GM12878 (cell line): ENCODE results near the gene FKBP1B. TPM values are rescaled to one million over a fixed set of nuclear protein-coding genes. Genes with fewer than 3 reads are reported as not detected.

Source experiments
- ATAC-seq: fragments of 200-7000 bp; cut with Tn5 transposase; 3 replicates; pipeline ENCODE4 v1.9.1; 2020; ENCODE audit warnings: mild to moderate bottlenecking, moderate library complexity
- BruUV-seq: library from RNA; stranded (reverse); fragments of 400-500 nt; replicated peaks from 2 replicates; lab custom pipeline; 2021; lab: Mats Ljungman, UMichigan
- CTCF ChIA-PET: fragments of 300-600 bp; sonication (Branson Sonifier 250); formaldehyde crosslinking; extraction: SDS; loops from one replicate; lab custom pipeline; 2021; ENCODE audit warnings: inconsistent platforms; lab: Yijun Ruan, JAX
- POLR2A ChIA-PET: fragments of 350-600 bp; formaldehyde crosslinking; extraction: SDS; loops from one replicate; lab custom pipeline; 2021; ENCODE audit warnings: inconsistent platforms; lab: Charles Lee
- RAD21 ChIA-PET: fragments of 300-600 bp; sonication (Branson Sonifier 250); formaldehyde crosslinking; loops from one replicate; lab custom pipeline; 2023; ENCODE audit warnings: antibody characterized with exemption; ENCODE audit not compliant: unreplicated experiment; lab: Charles Lee
- SMC1A ChIA-PET: fragments of 300-600 bp; sonication (Branson Sonifier 250); formaldehyde crosslinking; loops from one replicate; lab custom pipeline; 2023; ENCODE audit not compliant: unreplicated experiment, uncharacterized antibody; lab: Charles Lee
- DNase-seq: peaks from one replicate; pipeline ENCODE4 v3.0.0-alpha.2; 2011; ENCODE audit warnings: low read depth, low spot score
- FAIRE-seq: peaks from 3 replicates; lab custom pipeline; 2011; peaks lifted over from hg19 to GRCh38; lab: Jason Lieb, UNC
- H2AFZ ChIP-seq: 2 replicates; pipeline ENCODE4 v1.6.0; 2011; ENCODE audit warnings: low read depth, low read length, control low read depth; ENCODE audit not compliant: control insufficient read depth
- H3K27ac ChIP-seq: 2 replicates; pipeline ENCODE4 v1.5.1; 2011; ENCODE audit warnings: control low read depth; ENCODE audit not compliant: control insufficient read depth, insufficient read depth
- H3K27me3 ChIP-seq, 2 experiments: replicated peaks in 1 of 2; 2 replicates each; pipeline versions ENCODE4 v1.6.0 to v1.6.1; 2011; ENCODE audit warnings: low read length in 1 of 2; ENCODE audit not compliant: control insufficient read depth in 2 of 2, insufficient read depth in 2 of 2
- H3K36me3 ChIP-seq, 2 experiments: 2 replicates each; pipeline ENCODE4 v1.5.1; 2011; ENCODE audit warnings: low read length in 1 of 2; ENCODE audit not compliant: control insufficient read depth in 2 of 2, insufficient read depth in 2 of 2
- H3K4me1 ChIP-seq: 2 replicates; pipeline ENCODE4 v1.6.1; 2011; ENCODE audit warnings: mild to moderate bottlenecking, low read length, moderate library complexity, mixed read lengths; ENCODE audit not compliant: control insufficient read depth, insufficient read depth
- H3K4me2 ChIP-seq: 2 replicates; pipeline ENCODE4 v1.6.0; 2011; ENCODE audit warnings: control low read depth; ENCODE audit not compliant: control insufficient read depth, insufficient read depth
- H3K4me3 ChIP-seq: fragments of 200-600 bp; sonication (generic); 2 replicates; pipeline ENCODE4 v1.5.1; 2016
- H3K79me2 ChIP-seq: 2 replicates; pipeline ENCODE4 v1.6.0; 2011; ENCODE audit warnings: low read length; ENCODE audit not compliant: control insufficient read depth, insufficient read depth
- H3K9ac ChIP-seq: 2 replicates; pipeline ENCODE4 v1.8.0; 2011; ENCODE audit warnings: low read length, control low read depth, mixed read lengths; ENCODE audit not compliant: control insufficient read depth, insufficient read depth
- H3K9me3 ChIP-seq: replicated peaks from 3 replicates; pipeline ENCODE4 v1.5.1; 2011; ENCODE audit warnings: mild to moderate bottlenecking, low read length; ENCODE audit not compliant: control insufficient read depth, insufficient read depth
- H4K20me1 ChIP-seq: 2 replicates; pipeline ENCODE4 v1.6.0; 2011; ENCODE audit not compliant: control insufficient read depth, insufficient read depth
- GABPA ChIP-seq: IDR thresholded peaks from 2 replicates; pipeline ENCODE4 v1.6.1; 2014; ENCODE audit warnings: antibody characterized with exemption, low read depth, mild to moderate bottlenecking, inconsistent platforms
- HDAC6 ChIP-seq: fragments of 200-600 bp; sonication (generic); IDR thresholded peaks from one replicate; pipeline ENCODE4 v1.8.0; 2017; ENCODE audit warnings: antibody characterized with exemption; ENCODE audit not compliant: unreplicated experiment
- IKZF1 ChIP-seq: fragments of 450-650 bp; conservative IDR thresholded peaks from 2 replicates; pipeline ENCODE4 v1.6.1; 2017; ENCODE audit warnings: antibody characterized with exemption, mild to moderate bottlenecking
- NFXL1 ChIP-seq: fragments of 450-650 bp; IDR thresholded peaks from 2 replicates; pipeline ENCODE4 v1.6.1; 2017; ENCODE audit warnings: antibody characterized with exemption, mild to moderate bottlenecking, borderline replicate concordance
- NR2C1 ChIP-seq: fragments of 450-650 bp; IDR thresholded peaks from 2 replicates; pipeline ENCODE4 v1.6.1; 2017; ENCODE audit warnings: antibody characterized with exemption, mild to moderate bottlenecking, moderate library complexity
- RUNX3 ChIP-seq: IDR thresholded peaks from 2 replicates; pipeline ENCODE4 v1.6.1; 2012; ENCODE audit warnings: low read length, inconsistent platforms
- STAT3 ChIP-seq: IDR thresholded peaks from 2 replicates; pipeline ENCODE4 v1.6.1; 2011; ENCODE audit warnings: low read depth, low read length, improper control_type of control experiment
- WGBS: methylation state at CpG from one replicate; pipeline ENCODE4 v1.1.6; 2016; ENCODE audit warnings: low lambda C conversion rate; ENCODE audit not compliant: insufficient replicate concordance, insufficient coverage; ENCODE audit errors: missing lambda C conversion rate; 5-methylcytosine and 5-hydroxymethylcytosine counted together
- in situ Hi-C: fragments of 300-500 bp; cut with MboI; formaldehyde crosslinking; loops from 9 replicates; pipeline ENCODE4 v1.14.3; 2018; ENCODE audit warnings: mixed read lengths
- intact Hi-C: fragments of 100-400 bp; cut with micrococcal nuclease; formaldehyde crosslinking; loops from one replicate; pipeline ENCODE4 v1.14.2; 2022; ENCODE audit not compliant: unreplicated experiment
- polyA plus RNA-seq, 11 experiments: library from polyadenylated mRNA; depleted of rRNA in 4 of 11; unstranded in 6 of 11; stranded (reverse) in 5 of 11; fragments of >200 nt; fragmentation: Nextera tagmentation in 4 of 11; fragmentation: Illumina TruSeq in 1 of 11; extraction: Ambion mirVana in 4 of 11; extraction: Trizol in 1 of 11; gene quantifications; 1 replicate in 1 of 11; 2 replicates in 10 of 11; pipeline versions ENCODE4 v1.2.1 to v1.2.3, GENCODE V29; 2011 to 2016; ENCODE audit warnings: inconsistent platforms in 2 of 11, missing spikeins in 2 of 11, low read depth in 1 of 11
- total RNA-seq, 4 experiments: library from RNA; depleted of rRNA in 3 of 4; stranded (reverse); fragments of >200 nt in 3 of 4; fragmentation: Illumina TruSeq in 1 of 4; extraction: Trizol in 1 of 4; gene quantifications; 2 replicates each; pipeline versions ENCODE4 v1.2.1 to v1.2.3, GENCODE V29; 2013 to 2021
- TF ChIP-seq, protein P1 (sequence below): IDR thresholded peaks from 2 replicates; pipeline ENCODE4 v1.6.1; 2012; ENCODE audit warnings: low read depth, low read length, improper control_type of control experiment
- TF ChIP-seq, protein P2 (sequence below): IDR thresholded peaks from 2 replicates; pipeline ENCODE4 v1.6.1; 2011; ENCODE audit warnings: low read depth, mild to moderate bottlenecking, low read length, moderate library complexity, borderline replicate concordance; ENCODE audit errors: extremely low read depth
- TF ChIP-seq, protein P3 (sequence below): IDR thresholded peaks from 2 replicates; pipeline ENCODE4 v1.6.1; 2012; ENCODE audit warnings: mild to moderate bottlenecking, low read depth, low read length

FKBP1B gene
- total and polyA plus RNA-seq, 10 of the 15 experiments (the other 5 are each of a cell fraction or from before 2014, with no cell fraction given), result 0.18 to 0.53 (median 0.24) TPM

DNA sequence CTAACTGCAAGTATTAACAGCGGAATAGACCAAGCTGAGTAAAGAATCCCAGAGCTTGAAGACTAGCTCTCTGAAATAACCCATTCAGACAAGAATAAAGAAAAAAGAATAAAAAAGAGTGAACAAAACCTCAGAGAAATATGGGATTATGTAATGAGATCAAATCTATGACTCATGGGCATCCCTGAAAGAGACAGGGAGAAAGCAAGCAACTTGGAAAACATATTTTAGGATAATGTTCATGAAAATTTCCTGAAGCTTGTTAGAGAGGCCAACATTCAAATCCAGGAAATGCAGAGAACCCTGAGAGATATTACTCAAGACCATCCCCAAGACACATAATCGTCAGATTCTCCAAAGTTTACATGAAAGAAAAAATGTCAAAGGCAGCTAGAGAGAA lies 56.3 kb downstream of the FKBP1B start:
- Histone ChIP-seq H3K4me3 (no peak overlapping the region), H3K27ac (no peak overlapping the region), H3K9me3 (no peaks in the 10 kb centered on the region; the same call in 1 of the 3 replicates), H3K4me2 (no peak overlapping the region), H2AFZ (no peak overlapping the region), H3K27me3 (no peaks in the 10 kb centered on the region), H3K9ac (no peak overlapping the region), H3K4me1 (peaks cover 9% of the 10 kb centered on the region), H3K36me3 (no peaks in the 10 kb centered on the region), H3K79me2 (no peaks in the 10 kb centered on the region), H4K20me1 (no peaks in the 10 kb centered on the region)
- ChIA-PET CTCF (interaction anchor here (0.7 to 1.4 kb wide), 3 partner anchors 15 to 112 kb away, joined by 3 to 4 read pairs (median 3); no protein-coding TSS in a partner anchor), POLR2A (interaction anchor here (0.6 to 0.7 kb wide), 2 partner anchors 279 to 927 kb away, joined by 3 to 5 read pairs; no protein-coding TSS in a partner anchor), SMC1A (interaction anchor here (0.8 to 0.9 kb wide), 2 partner anchors 15 to 18 kb away, joined by 3 read pairs; no protein-coding TSS in a partner anchor), RAD21 (no interaction called here)
- BruUV-seq, result no TSS peak
- TF ChIP-seq RUNX3 (no peak), HDAC6 (no peak), IKZF1 (no peak), STAT3 (no peak)
- intact Hi-C loops (no loop called here), in situ Hi-C loops (no loop called here)
- DNase-seq (no peak), FAIRE-seq (no peak), ATAC-seq (no peak)
- WGBS, result 20% methylated on average over 2 of the region's 2 CpGs

DNA sequence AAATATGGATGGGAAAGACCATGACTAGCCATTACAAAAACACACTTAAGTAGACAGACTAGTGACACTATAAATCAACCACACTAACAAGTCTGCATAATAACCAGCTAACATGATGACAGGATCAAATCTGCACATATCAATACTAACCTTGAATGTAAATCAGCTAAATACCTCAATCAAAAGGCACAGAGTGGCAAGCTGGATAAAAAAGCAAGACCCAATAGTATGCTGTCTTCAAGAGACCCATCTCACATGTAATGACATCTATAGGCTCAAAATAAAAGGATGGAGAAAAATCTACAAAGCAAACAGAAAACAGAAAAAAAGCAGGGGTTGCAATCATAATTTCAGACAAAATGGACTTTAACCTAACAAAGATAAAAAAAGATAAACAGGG lies 57.2 kb downstream of the FKBP1B start:
- Histone ChIP-seq H3K36me3 (no peaks in the 10 kb centered on the region), H4K20me1 (no peaks in the 10 kb centered on the region), H3K27me3 (no peaks in the 10 kb centered on the region), H3K4me2 (no peak overlapping the region), H3K9ac (no peak overlapping the region), H3K27ac (no peak overlapping the region), H3K79me2 (no peaks in the 10 kb centered on the region), H2AFZ (no peak overlapping the region), H3K4me1 (peaks cover 9% of the 10 kb centered on the region), H3K4me3 (no peak overlapping the region), H3K9me3 (no peaks in the 10 kb centered on the region; the same call in 1 of the 3 replicates)
- no peak for FAIRE-seq
- ChIA-PET CTCF (interaction anchor here (0.7 kb wide), 1 partner anchor 196 kb away, joined by 4 read pairs; no protein-coding TSS in a partner anchor), SMC1A (no interaction called here), POLR2A (no interaction called here), RAD21 (no interaction called here)
- in situ Hi-C loops, result no loop called here
- no peak for ATAC-seq
- no peak for DNase-seq
- TF ChIP-seq NFXL1 (no peak), NR2C1 (no peak), GABPA (no peak)
- TF ChIP-seq, protein P1, sequence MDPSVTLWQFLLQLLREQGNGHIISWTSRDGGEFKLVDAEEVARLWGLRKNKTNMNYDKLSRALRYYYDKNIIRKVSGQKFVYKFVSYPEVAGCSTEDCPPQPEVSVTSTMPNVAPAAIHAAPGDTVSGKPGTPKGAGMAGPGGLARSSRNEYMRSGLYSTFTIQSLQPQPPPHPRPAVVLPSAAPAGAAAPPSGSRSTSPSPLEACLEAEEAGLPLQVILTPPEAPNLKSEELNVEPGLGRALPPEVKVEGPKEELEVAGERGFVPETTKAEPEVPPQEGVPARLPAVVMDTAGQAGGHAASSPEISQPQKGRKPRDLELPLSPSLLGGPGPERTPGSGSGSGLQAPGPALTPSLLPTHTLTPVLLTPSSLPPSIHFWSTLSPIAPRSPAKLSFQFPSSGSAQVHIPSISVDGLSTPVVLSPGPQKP, result no peak
- TF ChIP-seq, protein P2, sequence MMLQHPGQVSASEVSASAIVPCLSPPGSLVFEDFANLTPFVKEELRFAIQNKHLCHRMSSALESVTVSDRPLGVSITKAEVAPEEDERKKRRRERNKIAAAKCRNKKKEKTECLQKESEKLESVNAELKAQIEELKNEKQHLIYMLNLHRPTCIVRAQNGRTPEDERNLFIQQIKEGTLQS, result no peak
- TF ChIP-seq, protein P3, sequence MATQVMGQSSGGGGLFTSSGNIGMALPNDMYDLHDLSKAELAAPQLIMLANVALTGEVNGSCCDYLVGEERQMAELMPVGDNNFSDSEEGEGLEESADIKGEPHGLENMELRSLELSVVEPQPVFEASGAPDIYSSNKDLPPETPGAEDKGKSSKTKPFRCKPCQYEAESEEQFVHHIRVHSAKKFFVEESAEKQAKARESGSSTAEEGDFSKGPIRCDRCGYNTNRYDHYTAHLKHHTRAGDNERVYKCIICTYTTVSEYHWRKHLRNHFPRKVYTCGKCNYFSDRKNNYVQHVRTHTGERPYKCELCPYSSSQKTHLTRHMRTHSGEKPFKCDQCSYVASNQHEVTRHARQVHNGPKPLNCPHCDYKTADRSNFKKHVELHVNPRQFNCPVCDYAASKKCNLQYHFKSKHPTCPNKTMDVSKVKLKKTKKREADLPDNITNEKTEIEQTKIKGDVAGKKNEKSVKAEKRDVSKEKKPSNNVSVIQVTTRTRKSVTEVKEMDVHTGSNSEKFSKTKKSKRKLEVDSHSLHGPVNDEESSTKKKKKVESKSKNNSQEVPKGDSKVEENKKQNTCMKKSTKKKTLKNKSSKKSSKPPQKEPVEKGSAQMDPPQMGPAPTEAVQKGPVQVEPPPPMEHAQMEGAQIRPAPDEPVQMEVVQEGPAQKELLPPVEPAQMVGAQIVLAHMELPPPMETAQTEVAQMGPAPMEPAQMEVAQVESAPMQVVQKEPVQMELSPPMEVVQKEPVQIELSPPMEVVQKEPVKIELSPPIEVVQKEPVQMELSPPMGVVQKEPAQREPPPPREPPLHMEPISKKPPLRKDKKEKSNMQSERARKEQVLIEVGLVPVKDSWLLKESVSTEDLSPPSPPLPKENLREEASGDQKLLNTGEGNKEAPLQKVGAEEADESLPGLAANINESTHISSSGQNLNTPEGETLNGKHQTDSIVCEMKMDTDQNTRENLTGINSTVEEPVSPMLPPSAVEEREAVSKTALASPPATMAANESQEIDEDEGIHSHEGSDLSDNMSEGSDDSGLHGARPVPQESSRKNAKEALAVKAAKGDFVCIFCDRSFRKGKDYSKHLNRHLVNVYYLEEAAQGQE, result no peak
- BruUV-seq, result no TSS peak
- intact Hi-C loops, result no loop called here
